Immature natural killer cell (primary cell): ENCODE data around the gene PODXL2. TPM values are rescaled to one million over a fixed set of nuclear protein-coding genes. Genes with fewer than 3 reads are reported as not detected.

Experiments
- DNase-seq, 3 donors: peaks; one replicate each; pipeline ENCODE4 v3.0.0; 2022; ENCODE audit warnings: mixed read lengths in 1 of 3
- H3K27ac Mint-ChIP-seq, 6 donors: one replicate each; pipeline ENCODE4 v1.8.0; 2020; ENCODE audit warnings: mixed read lengths in 6 of 6, mild to moderate bottlenecking in 5 of 6, inconsistent platforms in 4 of 6, moderate library complexity in 3 of 6
- H3K27me3 Mint-ChIP-seq, 3 donors: one replicate each; pipeline ENCODE4 v1.8.0; 2020 to 2021; ENCODE audit warnings: low read depth in 3 of 3, mild to moderate bottlenecking in 3 of 3, mixed read lengths in 3 of 3, moderate library complexity in 3 of 3, inconsistent platforms in 1 of 3
- H3K36me3 Mint-ChIP-seq, 3 donors: one replicate each; pipeline ENCODE4 v1.8.0; 2020; ENCODE audit warnings: mixed read lengths in 3 of 3, inconsistent platforms in 2 of 3, mild to moderate bottlenecking in 2 of 3
- H3K4me1 Mint-ChIP-seq, 2 donors: one replicate each; pipeline ENCODE4 v1.8.0; 2020; ENCODE audit warnings: inconsistent platforms in 2 of 2, mild to moderate bottlenecking in 2 of 2, mixed read lengths in 2 of 2, moderate library complexity in 1 of 2
- H3K4me3 Mint-ChIP-seq, 5 donors: one replicate each; pipeline ENCODE4 v1.8.0; 2020; ENCODE audit warnings: mild to moderate bottlenecking in 5 of 5, mixed read lengths in 5 of 5, inconsistent platforms in 3 of 5, moderate library complexity in 3 of 5
- H3K9me3 Mint-ChIP-seq, 6 donors: one replicate each; pipeline ENCODE4 v1.8.0; 2020; ENCODE audit warnings: mild to moderate bottlenecking in 6 of 6, mixed read lengths in 6 of 6, inconsistent platforms in 4 of 6, moderate library complexity in 3 of 6
- polyA plus RNA-seq, 3 donors: library from polyadenylated mRNA; unstranded; fragments of 300-500 nt; fragmentation: Illumina TruSeq; gene quantifications; one replicate each; pipeline ENCODE4 v1.2.3, GENCODE V29; 2021

PODXL2 gene
- polyA plus RNA-seq, 3 donors from 2014 or later = 1.9 to 4.9 (median 3.2) TPM

DNA sequence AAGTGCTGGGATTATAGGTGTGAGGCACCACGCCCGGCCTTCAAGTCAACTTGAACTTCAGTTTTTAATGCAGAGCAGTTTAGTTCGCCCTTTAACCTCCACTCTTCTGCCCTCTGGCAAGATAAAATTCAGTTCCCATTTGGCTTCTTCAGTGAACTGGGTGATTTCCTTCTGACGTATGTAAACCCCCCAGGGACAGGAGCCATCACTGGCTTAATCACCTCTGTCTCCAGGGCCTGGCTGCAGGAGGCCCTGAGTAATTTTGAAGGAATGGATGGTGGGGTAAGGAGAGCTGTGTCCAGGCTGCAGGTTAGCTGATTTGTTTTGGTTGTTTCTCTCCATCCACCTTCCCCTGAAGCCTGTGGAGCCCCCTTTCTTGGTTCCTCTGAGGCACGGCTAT, 18.9 kb upstream of the PODXL2 start:
- Mint-ChIP-seq H3K27ac (no peak overlapping the region), H3K4me3 (no peak overlapping the region), H3K27me3 (no peaks in the 10 kb centered on the region), H3K36me3 (peaks cover 23 to 48% (median 34%) of the 10 kb centered on the region in 3 donors), H3K4me1 (no peaks in the 10 kb centered on the region), H3K9me3 (no peaks in the 10 kb centered on the region)
- no peak for DNase-seq

DNA sequence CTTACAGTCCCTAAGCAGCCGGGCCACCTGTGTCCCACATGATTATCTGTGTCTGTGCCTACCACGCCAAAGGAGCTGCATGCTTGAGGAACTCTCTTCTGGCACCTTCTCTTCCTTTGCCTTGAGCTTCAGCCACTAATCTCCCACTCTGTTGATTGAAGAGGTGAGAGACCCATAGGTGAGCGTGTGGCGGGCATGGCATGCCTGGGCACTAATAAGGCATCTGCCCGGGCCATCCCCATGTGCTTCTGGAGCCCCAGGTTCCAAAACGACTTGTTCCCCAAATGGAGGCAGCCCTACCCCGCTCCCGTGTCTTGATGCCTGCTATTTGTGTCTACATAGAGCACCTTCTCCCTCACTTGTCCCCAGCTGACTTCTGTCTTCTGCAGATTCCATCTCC, 17.7 kb upstream of the PODXL2 start:
- Mint-ChIP-seq H3K27me3 (no peaks in the 10 kb centered on the region), H3K36me3 (peaks cover 27 to 45% (median 35%) of the 10 kb centered on the region in 3 donors), H3K4me1 (no peaks in the 10 kb centered on the region), H3K27ac (no peak overlapping the region), H3K9me3 (no peaks in the 10 kb centered on the region), H3K4me3 (no peak overlapping the region)
- DNase-seq = no peak

DNA sequence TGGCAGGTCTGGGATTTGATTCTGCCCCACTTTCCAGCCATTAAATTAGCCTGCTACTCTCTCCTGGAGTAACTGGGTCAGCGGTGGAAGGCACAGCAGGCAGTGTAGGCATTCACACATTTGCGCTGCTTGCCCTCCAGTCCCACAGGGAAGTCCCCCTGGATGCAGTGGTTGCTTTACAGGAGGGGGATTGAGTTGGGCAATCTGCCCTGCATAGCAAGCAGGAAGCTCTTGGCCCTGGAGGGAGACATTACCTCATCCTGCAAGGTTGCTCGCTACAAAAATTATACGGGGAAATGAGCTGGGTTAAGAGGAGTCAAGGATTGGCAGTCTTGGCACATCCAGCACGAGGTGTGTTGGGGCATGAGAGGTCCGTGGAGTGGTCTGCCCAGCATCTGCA, 16.0 kb upstream of the PODXL2 start:
- Mint-ChIP-seq H3K9me3 (no peaks in the 10 kb centered on the region), H3K27ac (no peak overlapping the region), H3K4me3 (no peak overlapping the region), H3K4me1 (no peaks in the 10 kb centered on the region), H3K27me3 (no peaks in the 10 kb centered on the region), H3K36me3 (peaks cover 30 to 49% (median 31%) of the 10 kb centered on the region in 3 donors)
- no peak for DNase-seq

DNA sequence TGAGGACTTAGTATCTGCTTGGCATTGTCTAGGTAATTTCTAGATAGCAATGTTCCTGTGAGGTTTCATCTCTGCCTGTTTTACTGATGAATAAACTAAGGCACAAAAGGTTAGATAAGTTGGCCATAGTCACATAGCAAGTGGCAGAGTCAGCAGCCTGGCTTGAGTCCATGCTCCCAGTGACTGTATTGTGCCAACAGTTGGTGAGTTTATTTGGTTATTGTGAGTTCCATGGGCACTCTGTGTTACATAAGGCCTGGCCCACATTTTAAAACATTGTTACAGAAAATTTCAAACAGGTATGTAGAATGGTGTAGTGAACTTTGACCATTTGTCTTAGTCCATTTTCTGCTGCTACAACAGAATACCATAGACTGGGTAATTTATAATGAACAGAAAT, 15.6 kb upstream of the PODXL2 start:
- H3K27me3 Mint-ChIP-seq = no peaks in the 10 kb centered on the region
- no peaks in the 10 kb centered on the region for H3K4me1 Mint-ChIP-seq
- H3K27ac Mint-ChIP-seq = no peak overlapping the region
- H3K9me3 Mint-ChIP-seq = no peaks in the 10 kb centered on the region
- no peak for DNase-seq
- peaks cover 32 to 51% (median 34%) of the 10 kb centered on the region in 3 donors for H3K36me3 Mint-ChIP-seq
- H3K4me3 Mint-ChIP-seq = no peak overlapping the region

DNA sequence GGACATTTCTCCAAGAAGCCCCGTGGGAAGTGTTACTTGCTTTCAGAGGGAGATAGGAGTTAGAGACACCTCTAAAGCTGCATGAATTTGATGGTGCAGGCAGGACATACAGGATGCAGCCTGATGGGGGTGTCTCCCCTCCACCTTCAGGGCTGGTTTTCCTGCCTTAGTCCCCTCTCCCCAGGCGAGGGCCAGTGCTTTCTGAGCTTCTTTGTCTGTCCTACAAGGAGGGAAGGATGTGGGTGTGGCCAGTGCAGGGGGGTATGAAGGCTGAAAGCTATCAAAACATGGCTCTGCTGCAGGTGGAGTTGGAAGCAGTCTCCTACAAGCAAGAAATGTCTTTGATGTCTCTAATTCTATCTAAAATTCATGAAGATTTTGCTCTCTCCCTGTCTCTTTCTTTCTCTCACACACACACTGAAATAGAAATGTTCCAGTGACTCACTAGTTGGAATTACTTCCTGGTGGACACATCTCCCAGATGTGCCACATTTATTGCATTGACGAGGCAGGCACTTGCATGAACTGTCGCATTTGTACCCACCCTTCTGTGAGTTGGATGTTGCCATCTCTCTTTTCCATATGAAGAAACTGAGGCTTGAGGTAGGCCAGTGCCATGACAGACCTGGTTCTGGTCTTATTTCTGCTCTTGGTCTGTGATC, 13.9 kb upstream of the PODXL2 start:
- Mint-ChIP-seq H3K27me3 (no peaks in the 10 kb centered on the region), H3K27ac (no peak overlapping the region), H3K36me3 (peaks cover 31 to 48% (median 33%) of the 10 kb centered on the region in 3 donors), H3K4me1 (no peaks in the 10 kb centered on the region), H3K9me3 (no peaks in the 10 kb centered on the region), H3K4me3 (no peak overlapping the region)
- DNase-seq = no peak

DNA sequence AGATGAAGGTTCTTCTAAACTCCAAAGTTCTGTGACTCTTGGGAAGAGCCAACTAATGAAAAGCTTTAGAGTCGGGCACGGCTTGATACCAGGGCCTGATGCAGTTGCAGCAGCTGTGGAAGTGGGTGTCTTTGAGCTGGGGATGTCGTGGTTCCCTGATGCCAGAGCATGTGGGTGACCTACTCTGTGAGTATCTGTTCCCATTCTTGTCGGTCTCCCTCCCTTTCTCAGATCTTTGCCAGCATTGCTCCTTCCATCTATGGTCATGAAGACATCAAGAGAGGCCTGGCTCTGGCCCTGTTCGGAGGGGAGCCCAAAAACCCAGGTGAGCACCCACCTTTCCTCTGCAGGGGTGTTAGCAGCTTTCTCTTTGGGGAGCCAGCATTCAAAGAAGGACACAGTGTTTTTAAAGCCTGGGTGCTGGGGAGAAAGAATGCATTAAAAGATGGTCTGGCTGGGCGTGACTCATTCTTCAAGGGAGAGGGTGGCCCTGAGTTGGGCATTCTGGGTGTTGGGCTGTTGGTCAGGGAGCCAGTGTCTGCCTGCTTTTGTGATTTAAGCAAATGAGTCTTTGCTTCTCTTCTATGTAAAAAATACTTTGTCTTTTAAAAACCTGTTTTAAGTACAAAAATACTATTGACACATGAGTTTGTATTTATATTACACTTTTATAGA, 13.2 kb upstream of the PODXL2 start:
- H3K4me1 Mint-ChIP-seq = no peaks in the 10 kb centered on the region
- H3K27ac Mint-ChIP-seq = no peak overlapping the region
- DNase-seq = no peak
- H3K27me3 Mint-ChIP-seq = peaks cover 0 to under 1% (median 0%) of the 10 kb centered on the region in 3 donors
- no peaks in the 10 kb centered on the region for H3K9me3 Mint-ChIP-seq
- H3K4me3 Mint-ChIP-seq = no peak overlapping the region
- H3K36me3 Mint-ChIP-seq = peaks cover 30 to 45% (median 36%) of the 10 kb centered on the region in 3 donors

DNA sequence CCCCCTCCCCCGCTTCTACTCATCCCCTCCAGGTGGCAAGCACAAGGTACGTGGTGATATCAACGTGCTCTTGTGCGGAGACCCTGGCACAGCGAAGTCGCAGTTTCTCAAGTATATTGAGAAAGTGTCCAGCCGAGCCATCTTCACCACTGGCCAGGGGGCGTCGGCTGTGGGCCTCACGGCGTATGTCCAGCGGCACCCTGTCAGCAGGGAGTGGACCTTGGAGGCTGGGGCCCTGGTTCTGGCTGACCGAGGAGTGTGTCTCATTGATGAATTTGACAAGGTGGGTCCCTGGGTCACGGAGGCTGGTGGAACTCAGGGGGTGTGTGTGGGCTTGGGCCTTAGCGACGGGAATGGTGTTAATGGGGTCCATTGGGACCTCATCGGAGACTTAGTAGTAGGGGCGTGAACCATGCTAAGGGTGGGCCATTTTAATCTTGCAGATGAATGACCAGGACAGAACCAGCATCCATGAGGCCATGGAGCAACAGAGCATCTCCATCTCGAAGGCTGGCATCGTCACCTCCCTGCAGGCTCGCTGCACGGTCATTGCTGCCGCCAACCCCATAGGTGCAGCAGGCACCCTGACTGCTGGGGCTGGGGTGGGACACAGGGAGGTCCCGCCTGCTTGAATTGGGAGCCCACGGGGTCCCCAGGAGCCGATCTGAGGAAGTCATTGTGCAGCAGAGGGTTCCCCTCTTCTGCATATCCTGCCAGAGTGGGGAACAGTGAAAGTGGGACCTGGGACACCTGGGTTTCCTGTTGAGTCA, 12.0 kb upstream of the PODXL2 start:
- peaks cover 28 to 48% (median 43%) of the 10 kb centered on the region in 3 donors for H3K36me3 Mint-ChIP-seq
- no peak overlapping the region for H3K27ac Mint-ChIP-seq
- no peak for DNase-seq
- H3K9me3 Mint-ChIP-seq = no peaks in the 10 kb centered on the region
- no peak overlapping the region for H3K4me3 Mint-ChIP-seq
- H3K27me3 Mint-ChIP-seq = peaks cover 0 to 2% (median 0%) of the 10 kb centered on the region in 3 donors
- no peaks in the 10 kb centered on the region for H3K4me1 Mint-ChIP-seq

DNA sequence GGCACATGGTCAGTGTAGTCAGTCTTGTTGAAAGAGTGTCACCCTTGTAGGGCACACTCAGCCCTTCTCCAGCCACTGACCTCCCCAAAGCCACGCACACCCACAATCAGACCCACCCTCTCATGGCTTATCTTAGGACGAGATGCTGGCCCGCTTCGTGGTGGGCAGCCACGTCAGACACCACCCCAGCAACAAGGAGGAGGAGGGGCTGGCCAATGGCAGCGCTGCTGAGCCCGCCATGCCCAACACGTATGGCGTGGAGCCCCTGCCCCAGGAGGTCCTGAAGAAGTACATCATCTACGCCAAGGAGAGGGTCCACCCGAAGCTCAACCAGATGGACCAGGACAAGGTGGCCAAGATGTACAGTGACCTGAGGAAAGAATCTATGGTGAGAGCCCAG, 10.1 kb upstream of the PODXL2 start:
- Mint-ChIP-seq H3K4me1 (no peaks in the 10 kb centered on the region), H3K4me3 (no peak overlapping the region), H3K27me3 (peaks cover 0 to 2% (median 0%) of the 10 kb centered on the region in 3 donors)

DNA sequence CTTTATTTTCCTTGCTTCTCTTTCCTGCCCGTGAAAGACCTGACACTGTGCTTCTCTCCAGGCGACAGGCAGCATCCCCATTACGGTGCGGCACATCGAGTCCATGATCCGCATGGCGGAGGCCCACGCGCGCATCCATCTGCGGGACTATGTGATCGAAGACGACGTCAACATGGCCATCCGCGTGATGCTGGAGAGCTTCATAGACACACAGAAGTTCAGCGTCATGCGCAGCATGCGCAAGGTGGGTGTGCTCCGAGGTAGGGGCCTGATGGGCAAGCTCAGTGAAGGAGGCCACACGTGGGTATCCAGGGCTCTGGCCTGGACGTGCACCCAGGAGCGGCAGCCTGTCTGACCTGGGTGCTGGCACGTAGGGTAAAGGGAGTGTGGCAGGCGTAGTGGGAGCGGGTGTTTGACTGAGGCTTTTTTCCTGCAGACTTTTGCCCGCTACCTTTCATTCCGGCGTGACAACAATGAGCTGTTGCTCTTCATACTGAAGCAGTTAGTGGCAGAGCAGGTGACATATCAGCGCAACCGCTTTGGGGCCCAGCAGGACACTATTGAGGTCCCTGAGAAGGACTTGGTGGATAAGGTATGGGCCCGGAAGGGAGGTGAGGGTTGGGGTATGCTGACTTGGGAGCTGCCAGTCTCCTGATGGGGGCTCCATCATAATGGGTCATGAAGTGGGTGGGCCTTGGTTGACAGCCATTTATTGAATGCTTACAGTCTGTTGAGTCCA, 8.2 kb upstream of the PODXL2 start:
- Mint-ChIP-seq H3K36me3 (peaks cover 19 to 31% (median 29%) of the 10 kb centered on the region in 3 donors), H3K4me1 (peaks cover under 1 to 3% of the 10 kb centered on the region in 2 donors), H3K27me3 (peaks cover 0 to 5% (median 0%) of the 10 kb centered on the region in 3 donors), H3K9me3 (no peaks in the 10 kb centered on the region), H3K27ac (no peak overlapping the region), H3K4me3 (no peak overlapping the region)
- DNase-seq = no peak

More for the DNA sequence above, 10.1 kb upstream of the PODXL2 start:
- peaks cover 19 to 41% (median 36%) of the 10 kb centered on the region in 3 donors for H3K36me3 Mint-ChIP-seq
- H3K9me3 Mint-ChIP-seq = no peaks in the 10 kb centered on the region
- DNase-seq = no peak
- H3K27ac Mint-ChIP-seq = peak overlapping the region in 1 of 6 donors; percentile 33

DNA sequence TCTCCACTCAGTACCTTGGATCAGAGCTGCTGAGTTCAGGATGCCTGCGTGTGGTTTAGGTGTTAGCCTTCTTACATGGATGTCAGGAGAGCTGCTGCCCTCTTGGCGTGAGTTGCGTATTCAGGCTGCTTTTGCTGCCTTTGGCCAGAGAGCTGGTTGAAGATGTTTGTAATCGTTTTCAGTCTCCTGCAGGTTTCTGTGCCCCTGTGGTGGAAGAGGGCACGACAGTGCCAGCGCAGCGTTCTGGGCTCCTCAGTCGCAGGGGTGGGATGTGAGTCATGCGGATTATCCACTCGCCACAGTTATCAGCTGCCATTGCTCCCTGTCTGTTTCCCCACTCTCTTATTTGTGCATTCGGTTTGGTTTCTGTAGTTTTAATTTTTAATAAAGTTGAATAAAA, 7.0 kb upstream of the PODXL2 start:
- peaks cover 0 to 9% (median 2%) of the 10 kb centered on the region in 3 donors for H3K27me3 Mint-ChIP-seq
- no peaks in the 10 kb centered on the region for H3K9me3 Mint-ChIP-seq
- H3K4me1 Mint-ChIP-seq = peaks cover 13 to 15% of the 10 kb centered on the region in 2 donors
- no peak overlapping the region for H3K4me3 Mint-ChIP-seq
- no peak overlapping the region for H3K27ac Mint-ChIP-seq
- peaks cover 16 to 25% (median 23%) of the 10 kb centered on the region in 3 donors for H3K36me3 Mint-ChIP-seq
- DNase-seq = no peak

DNA sequence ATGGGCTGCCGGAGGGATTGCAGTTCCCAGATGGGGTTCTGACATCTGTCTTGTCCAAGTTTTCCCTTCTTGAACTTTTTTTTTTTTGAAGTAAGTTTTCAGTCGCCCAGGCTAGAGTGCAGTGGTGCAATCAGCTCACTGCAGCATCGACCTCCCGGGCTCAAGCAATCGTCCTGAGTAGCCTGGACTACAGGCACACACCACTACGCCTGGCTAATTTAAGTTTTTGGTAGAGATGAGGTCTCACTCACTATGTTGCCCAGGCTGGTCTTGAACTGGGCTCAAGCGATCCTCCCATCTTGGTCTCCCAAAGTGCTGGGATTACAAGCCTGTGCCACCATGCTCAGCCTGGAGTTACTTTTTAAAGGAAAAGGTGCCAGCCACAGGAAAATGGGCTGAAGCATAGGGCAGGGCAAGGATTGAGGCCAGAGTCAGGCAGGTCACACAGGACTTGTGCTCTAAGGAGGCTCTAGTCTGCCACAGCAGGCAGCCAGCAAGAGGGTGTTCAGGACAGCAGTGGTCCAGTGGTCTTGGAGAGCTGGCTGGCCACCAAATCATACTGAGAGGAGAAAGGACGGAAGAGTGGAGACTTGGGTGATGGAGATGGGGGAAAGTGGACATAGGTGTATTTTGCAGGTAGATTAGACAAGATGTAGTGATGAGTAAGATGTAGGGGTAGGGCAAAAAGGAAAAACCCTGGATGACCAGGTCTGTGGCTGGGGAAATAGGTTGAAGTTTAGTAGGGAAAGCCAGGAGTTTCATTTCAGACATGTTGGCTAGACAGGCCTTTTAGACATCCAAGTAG, 6.0 kb upstream of the PODXL2 start:
- no peaks in the 10 kb centered on the region for H3K9me3 Mint-ChIP-seq
- H3K4me1 Mint-ChIP-seq = peaks cover 20 to 25% of the 10 kb centered on the region in 2 donors
- H3K4me3 Mint-ChIP-seq = no peak overlapping the region
- no peak for DNase-seq
- peaks cover 0 to 11% (median 2%) of the 10 kb centered on the region in 3 donors for H3K27me3 Mint-ChIP-seq
- no peak overlapping the region for H3K27ac Mint-ChIP-seq
- peaks cover 15 to 25% (median 22%) of the 10 kb centered on the region in 3 donors for H3K36me3 Mint-ChIP-seq

DNA sequence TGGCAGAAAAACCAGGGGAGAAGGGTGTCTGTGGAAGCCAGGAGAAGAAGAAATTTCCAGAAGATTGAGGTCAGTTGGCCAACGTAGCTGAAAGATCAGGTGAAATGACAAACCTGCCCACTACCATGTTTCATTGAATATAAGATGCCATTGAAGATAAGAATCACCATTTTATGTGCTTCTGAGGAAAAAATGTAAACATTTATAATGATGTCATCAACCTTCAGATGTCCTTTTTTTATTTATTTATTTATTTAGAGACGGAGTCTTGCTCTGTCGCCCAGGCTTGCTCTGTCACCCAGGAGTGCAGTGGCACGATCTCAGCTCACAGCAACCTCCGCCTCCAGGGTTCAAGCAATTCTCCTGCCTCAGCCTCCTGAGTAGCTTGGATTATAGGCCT, 4.9 kb upstream of the PODXL2 start:
- Mint-ChIP-seq H3K9me3 (no peaks in the 10 kb centered on the region), H3K4me1 (peaks cover 24 to 33% of the 10 kb centered on the region in 2 donors), H3K27me3 (peaks cover 4 to 15% (median 7%) of the 10 kb centered on the region in 3 donors), H3K27ac (no peak overlapping the region), H3K36me3 (peaks cover 5 to 16% (median 12%) of the 10 kb centered on the region in 3 donors), H3K4me3 (no peak overlapping the region)
- no peak for DNase-seq

DNA sequence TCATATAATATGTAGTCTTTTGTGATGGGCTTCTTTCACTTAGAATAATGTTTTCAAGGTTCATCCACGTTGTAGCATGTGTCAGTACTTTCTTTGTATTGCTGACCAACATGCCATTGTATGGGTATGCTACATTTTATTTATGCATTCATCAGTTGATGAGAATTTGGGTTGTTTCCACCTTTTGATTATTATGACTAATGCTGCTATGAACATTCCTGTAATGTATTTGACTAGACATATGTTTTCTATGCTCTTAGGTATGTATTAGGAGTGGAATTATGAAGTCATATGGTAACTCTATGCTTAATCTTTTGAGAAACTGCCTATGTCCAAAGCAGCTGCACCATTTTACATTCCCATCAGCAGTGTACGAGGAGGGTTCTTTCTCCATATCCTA, 3.2 kb upstream of the PODXL2 start:
- Mint-ChIP-seq H3K9me3 (no peaks in the 10 kb centered on the region), H3K27ac (peak overlapping the region in 3 of 6 donors; percentile 9 to 49 (median 41)), H3K27me3 (peaks cover 13 to 22% (median 16%) of the 10 kb centered on the region in 3 donors), H3K36me3 (peaks cover 0 to 9% (median 6%) of the 10 kb centered on the region in 3 donors), H3K4me3 (peak overlapping the region in 2 of 5 donors; percentile 9 to 21), H3K4me1 (peaks cover 38 to 48% of the 10 kb centered on the region in 2 donors)
- no peak for DNase-seq
